OCI-LY1 (cell line): ENCODE measurements around the gene ACKR3.

Experiments
- H2AFZ ChIP-seq: fragments of 200-600 bp; sonication (generic), shearing (Covaris generic); 2 replicates; pipeline ENCODE4 v1.6.0; 2014; ENCODE audit warnings: antibody characterized with exemption, mild to moderate bottlenecking, low read length
- H3F3A ChIP-seq: fragments of 200-600 bp; sonication (generic), shearing (Covaris generic); 2 replicates; pipeline ENCODE4 v1.6.0; 2014; ENCODE audit warnings: mild to moderate bottlenecking, antibody characterized with exemption, low read length, moderate library complexity; ENCODE audit not compliant: insufficient read depth
- H3K27ac ChIP-seq: fragments of 200-600 bp; sonication (generic); 2 replicates; pipeline ENCODE4 v1.5.1; 2014; ENCODE audit warnings: low read length, mixed run types, mild to moderate bottlenecking, low read depth; ENCODE audit not compliant: poor library complexity, severe bottlenecking
- H3K27me3 ChIP-seq: fragments of 200-600 bp; sonication (generic); 2 replicates; pipeline ENCODE4 v1.6.0; 2014; ENCODE audit warnings: antibody characterized with exemption, mild to moderate bottlenecking, low read length, moderate library complexity; ENCODE audit not compliant: insufficient read depth
- H3K36me3 ChIP-seq: fragments of 200-600 bp; sonication (generic); 2 replicates; pipeline ENCODE4 v1.6.1; 2014; ENCODE audit warnings: mild to moderate bottlenecking, antibody characterized with exemption, low read length, moderate library complexity, mixed read lengths; ENCODE audit not compliant: insufficient read depth
- H3K4me1 ChIP-seq: fragments of 200-600 bp; sonication (generic); 2 replicates; pipeline ENCODE4 v1.5.1; 2014; ENCODE audit warnings: mild to moderate bottlenecking, low read length, moderate library complexity; ENCODE audit not compliant: insufficient read depth, severe bottlenecking
- H3K4me2 ChIP-seq: fragments of 200-600 bp; sonication (generic), shearing (Covaris generic); 2 replicates; pipeline ENCODE4 v1.6.1; 2014; ENCODE audit warnings: low read length
- H3K4me3 ChIP-seq: fragments of 200-600 bp; sonication (generic); 2 replicates; pipeline ENCODE4 v1.5.1; 2014; ENCODE audit warnings: low read length, low read depth, mild to moderate bottlenecking, mixed read lengths; ENCODE audit not compliant: poor library complexity, severe bottlenecking
- H3K79me2 ChIP-seq: fragments of 200-600 bp; shearing (Covaris generic); 2 replicates; pipeline ENCODE4 v1.6.1; 2016; ENCODE audit warnings: mixed run types, low read length, mixed read lengths; ENCODE audit not compliant: insufficient read depth
- H3K9ac ChIP-seq: fragments of 200-600 bp; sonication (generic), shearing (Covaris generic); 2 replicates; pipeline ENCODE4 v1.6.1; 2014; ENCODE audit warnings: mild to moderate bottlenecking, low read length, mixed read lengths
- H3K9me2 ChIP-seq: fragments of 200-600 bp; sonication (generic), shearing (Covaris generic); 2 replicates; pipeline ENCODE4 v1.6.1; 2014; ENCODE audit warnings: low read depth, mild to moderate bottlenecking, low read length, mixed read lengths
- H3K9me3 ChIP-seq: fragments of 200-600 bp; shearing (Covaris generic); 2 replicates; pipeline ENCODE4 v1.6.1; 2014; ENCODE audit warnings: low read length, mixed read lengths
- H4K20me1 ChIP-seq: fragments of 200-600 bp; sonication (generic), shearing (Covaris generic); 2 replicates; pipeline ENCODE4 v1.6.0; 2016; ENCODE audit warnings: mild to moderate bottlenecking, low read length; ENCODE audit not compliant: insufficient read depth
- EZH2 ChIP-seq: fragments of 200-600 bp; sonication (generic), shearing (Covaris generic); IDR thresholded peaks from 2 replicates; pipeline ENCODE4 v1.8.0; 2017; ENCODE audit warnings: borderline replicate concordance, mixed run types, mild to moderate bottlenecking, antibody characterized with exemption, low read length, moderate library complexity, mixed read lengths
- TF ChIP-seq, protein P1 (sequence below): fragments of 200-600 bp; sonication (generic), shearing (Covaris generic); IDR thresholded peaks from 2 replicates; pipeline ENCODE4 v1.5.1; 2017; ENCODE audit warnings: mild to moderate bottlenecking, antibody characterized with exemption, low read length, moderate library complexity, mixed read lengths

ACKR3 gene

DNA sequence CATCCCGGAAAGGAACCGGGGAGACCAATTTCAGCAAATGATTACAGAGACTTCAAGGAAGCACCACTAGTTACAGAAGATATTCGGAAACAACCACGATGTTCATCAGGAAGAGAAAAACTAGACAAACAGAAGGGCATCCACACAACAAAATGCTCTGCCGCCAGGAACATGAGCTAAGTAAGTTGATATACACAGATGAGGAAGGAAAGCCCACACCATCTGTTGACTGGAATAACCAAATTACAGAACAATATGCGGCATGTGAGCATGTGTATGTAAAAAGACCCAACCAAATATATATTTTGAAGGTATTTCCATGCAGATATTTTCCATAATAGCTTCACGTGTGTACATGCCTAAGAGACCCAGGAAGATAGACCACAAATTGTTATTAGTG is 47.0 kb downstream of the ACKR3 start:
- no peak overlapping the region for H3K9ac ChIP-seq
- TF ChIP-seq, protein P1, sequence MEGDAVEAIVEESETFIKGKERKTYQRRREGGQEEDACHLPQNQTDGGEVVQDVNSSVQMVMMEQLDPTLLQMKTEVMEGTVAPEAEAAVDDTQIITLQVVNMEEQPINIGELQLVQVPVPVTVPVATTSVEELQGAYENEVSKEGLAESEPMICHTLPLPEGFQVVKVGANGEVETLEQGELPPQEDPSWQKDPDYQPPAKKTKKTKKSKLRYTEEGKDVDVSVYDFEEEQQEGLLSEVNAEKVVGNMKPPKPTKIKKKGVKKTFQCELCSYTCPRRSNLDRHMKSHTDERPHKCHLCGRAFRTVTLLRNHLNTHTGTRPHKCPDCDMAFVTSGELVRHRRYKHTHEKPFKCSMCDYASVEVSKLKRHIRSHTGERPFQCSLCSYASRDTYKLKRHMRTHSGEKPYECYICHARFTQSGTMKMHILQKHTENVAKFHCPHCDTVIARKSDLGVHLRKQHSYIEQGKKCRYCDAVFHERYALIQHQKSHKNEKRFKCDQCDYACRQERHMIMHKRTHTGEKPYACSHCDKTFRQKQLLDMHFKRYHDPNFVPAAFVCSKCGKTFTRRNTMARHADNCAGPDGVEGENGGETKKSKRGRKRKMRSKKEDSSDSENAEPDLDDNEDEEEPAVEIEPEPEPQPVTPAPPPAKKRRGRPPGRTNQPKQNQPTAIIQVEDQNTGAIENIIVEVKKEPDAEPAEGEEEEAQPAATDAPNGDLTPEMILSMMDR, result no peak
- no peak for TF ChIP-seq EZH2
- no peaks in the 10 kb centered on the region for H3K36me3 ChIP-seq
- H3K4me1 ChIP-seq, result no peaks in the 10 kb centered on the region
- H4K20me1 ChIP-seq, result no peaks in the 10 kb centered on the region
- H3K4me3 ChIP-seq, result no peak overlapping the region
- H3K9me2 ChIP-seq, result no peaks in the 10 kb centered on the region
- no peak overlapping the region for H3K27ac ChIP-seq
- H3K27me3 ChIP-seq, result peaks cover 8% of the 10 kb centered on the region; the same call in 1 of the 2 replicates
- H3K79me2 ChIP-seq, result no peaks in the 10 kb centered on the region
- H3K4me2 ChIP-seq, result no peak overlapping the region
- H3F3A ChIP-seq, result no peaks in the 10 kb centered on the region
- no peak overlapping the region for H2AFZ ChIP-seq
- H3K9me3 ChIP-seq, result no peaks in the 10 kb centered on the region

DNA sequence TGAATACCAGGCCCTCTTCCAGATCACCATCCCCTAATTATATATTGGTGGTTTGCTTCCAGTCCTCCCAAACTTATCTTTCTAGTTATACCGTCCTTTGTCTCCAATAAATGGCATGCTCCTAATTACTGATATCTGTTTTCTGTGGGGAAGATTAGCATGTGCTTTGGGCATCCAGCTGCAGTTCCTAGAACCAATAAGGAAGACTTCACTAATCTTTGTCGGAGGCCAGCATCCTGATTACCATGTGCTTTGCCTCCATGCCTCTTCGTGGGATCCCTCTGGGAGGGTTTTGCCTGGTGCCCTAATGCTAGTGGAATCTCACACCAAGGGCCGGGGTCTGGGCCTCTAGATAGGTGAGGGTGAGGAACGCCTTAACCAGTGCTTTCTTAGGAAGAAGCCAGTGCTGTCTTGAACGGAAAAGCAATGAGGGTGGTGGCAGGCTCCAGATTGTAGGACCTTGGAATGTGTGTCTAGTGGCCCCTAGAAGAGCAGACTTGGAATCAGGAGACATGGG is 47.7 kb downstream of the ACKR3 start:
- Histone ChIP-seq H3F3A (no peaks in the 10 kb centered on the region), H3K79me2 (no peaks in the 10 kb centered on the region)

DNA sequence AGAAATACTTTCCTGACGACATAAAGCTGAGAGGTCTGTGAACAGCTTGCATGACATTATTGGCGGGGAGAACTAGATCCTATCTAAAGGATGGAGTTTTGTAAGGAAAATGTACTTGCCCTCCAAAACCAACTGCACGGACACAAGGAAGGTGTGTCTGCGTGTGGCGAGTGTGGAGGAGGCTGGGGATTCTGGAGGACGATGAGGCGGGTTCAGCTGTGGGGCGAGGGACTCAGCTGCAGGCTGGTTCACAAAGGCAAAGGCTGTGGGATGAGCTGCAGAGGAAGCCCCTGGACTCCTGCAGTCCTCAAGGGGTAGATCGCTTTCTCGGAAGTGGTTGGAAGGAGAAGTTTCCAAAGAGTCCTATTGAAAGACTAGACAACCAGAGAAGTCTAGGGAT is 48.2 kb downstream of the ACKR3 start:
- no peaks in the 10 kb centered on the region for H3K9me2 ChIP-seq
- H3K9ac ChIP-seq, result no peak overlapping the region
- TF ChIP-seq, protein P1, result no peak
- no peak for TF ChIP-seq EZH2
- peaks cover 3% of the 10 kb centered on the region; the same call in 1 of the 2 replicates for H3K27me3 ChIP-seq
- no peaks in the 10 kb centered on the region for H3K79me2 ChIP-seq
- no peak overlapping the region for H2AFZ ChIP-seq
- H4K20me1 ChIP-seq, result no peaks in the 10 kb centered on the region
- no peak overlapping the region for H3K27ac ChIP-seq
- H3K4me1 ChIP-seq, result no peaks in the 10 kb centered on the region
- H3K36me3 ChIP-seq, result no peaks in the 10 kb centered on the region
- H3K4me2 ChIP-seq, result no peak overlapping the region
- no peaks in the 10 kb centered on the region for H3K9me3 ChIP-seq
- no peak overlapping the region for H3K4me3 ChIP-seq
- no peaks in the 10 kb centered on the region for H3F3A ChIP-seq

More for the DNA sequence above, 47.7 kb downstream of the ACKR3 start:
- no peak overlapping the region for H2AFZ ChIP-seq
- H3K36me3 ChIP-seq, result no peaks in the 10 kb centered on the region
- no peak overlapping the region for H3K27ac ChIP-seq
- no peaks in the 10 kb centered on the region for H3K4me1 ChIP-seq
- H4K20me1 ChIP-seq, result no peaks in the 10 kb centered on the region
- peaks cover 3% of the 10 kb centered on the region; the same call in 1 of the 2 replicates for H3K27me3 ChIP-seq
- no peak for TF ChIP-seq EZH2
- TF ChIP-seq, protein P1, result no peak
- H3K4me3 ChIP-seq, result no peak overlapping the region
- no peaks in the 10 kb centered on the region for H3K9me2 ChIP-seq
- H3K9me3 ChIP-seq, result no peaks in the 10 kb centered on the region
- no peak overlapping the region for H3K4me2 ChIP-seq
- H3K9ac ChIP-seq, result no peak overlapping the region
